Large intestine (tissue), 3 donors: ENCODE measurements around the gene HSPB6. TPM values are rescaled to one million over a fixed set of nuclear protein-coding genes. Genes with fewer than 3 reads are reported as not detected.

Experiments
- DNase-seq, 2 donors: peaks; one replicate each; pipeline versions ENCODE4 v3.0.0 to v3.0.0-alpha.2; 2013
- H3K27ac ChIP-seq: one replicate; pipeline ENCODE4 v1.5.1; 2013; ENCODE audit warnings: low read length
- H3K27me3 ChIP-seq: 2 replicates; pipeline ENCODE4 v1.6.1; 2013; ENCODE audit warnings: low read length; ENCODE audit not compliant: control insufficient read depth, insufficient read depth
- H3K36me3 ChIP-seq: 2 replicates; pipeline ENCODE4 v1.6.1; 2013; ENCODE audit warnings: low read length; ENCODE audit not compliant: control insufficient read depth, insufficient read depth
- H3K4me1 ChIP-seq: one replicate; pipeline ENCODE4 v1.6.1; 2013; ENCODE audit warnings: low read length; ENCODE audit not compliant: control insufficient read depth, insufficient read depth
- H3K4me3 ChIP-seq: one replicate; pipeline ENCODE4 v1.5.1; 2013; ENCODE audit warnings: low read length
- H3K9me3 ChIP-seq: one replicate; pipeline ENCODE4 v1.6.1; 2013; ENCODE audit warnings: mild to moderate bottlenecking, low read depth, low read length, moderate library complexity; ENCODE audit not compliant: control insufficient read depth
- WGBS: methylation state at CpG from one replicate; pipeline ENCODE4 v1.1.5; 2013; ENCODE audit warnings: low lambda C conversion rate; ENCODE audit not compliant: insufficient coverage; 5-methylcytosine and 5-hydroxymethylcytosine counted together
- polyA plus RNA-seq: library from polyadenylated mRNA; unstranded; fragments of 120-200 nt; gene quantifications from one replicate; pipeline ENCODE4 v1.2.1, GENCODE V29; 2013

The HSPB6 gene
- polyA plus RNA-seq, 1 donor: 50.2 TPM

- no CpG with 5 or more reads among the region's 20 CpGs for WGBS
- no peak for DNase-seq
- Histone ChIP-seq H3K36me3 (peaks cover 19% of the 10 kb centered on the region), H3K27me3 (peaks cover 23% of the 10 kb centered on the region), H3K4me1 (peaks cover 27% of the 10 kb centered on the region), H3K9me3 (no peaks in the 10 kb centered on the region), H3K4me3 (no peak overlapping the region), H3K27ac (no peak overlapping the region)
Measured at GRCh38 chr19:35753634-35754369, 3.0 kb downstream of the HSPB6 start.

GRCh38 chr19:35752746-35753350 lies 4.0 kb downstream of the HSPB6 start:
- Histone ChIP-seq H3K4me1 (peaks cover 29% of the 10 kb centered on the region), H3K9me3 (no peaks in the 10 kb centered on the region), H3K4me3 (no peak overlapping the region), H3K27ac (no peak overlapping the region), H3K36me3 (peaks cover 19% of the 10 kb centered on the region), H3K27me3 (peaks cover 23% of the 10 kb centered on the region)
- no peak for DNase-seq
- WGBS: no CpG with 5 or more reads among the region's 20 CpGs

DNA sequence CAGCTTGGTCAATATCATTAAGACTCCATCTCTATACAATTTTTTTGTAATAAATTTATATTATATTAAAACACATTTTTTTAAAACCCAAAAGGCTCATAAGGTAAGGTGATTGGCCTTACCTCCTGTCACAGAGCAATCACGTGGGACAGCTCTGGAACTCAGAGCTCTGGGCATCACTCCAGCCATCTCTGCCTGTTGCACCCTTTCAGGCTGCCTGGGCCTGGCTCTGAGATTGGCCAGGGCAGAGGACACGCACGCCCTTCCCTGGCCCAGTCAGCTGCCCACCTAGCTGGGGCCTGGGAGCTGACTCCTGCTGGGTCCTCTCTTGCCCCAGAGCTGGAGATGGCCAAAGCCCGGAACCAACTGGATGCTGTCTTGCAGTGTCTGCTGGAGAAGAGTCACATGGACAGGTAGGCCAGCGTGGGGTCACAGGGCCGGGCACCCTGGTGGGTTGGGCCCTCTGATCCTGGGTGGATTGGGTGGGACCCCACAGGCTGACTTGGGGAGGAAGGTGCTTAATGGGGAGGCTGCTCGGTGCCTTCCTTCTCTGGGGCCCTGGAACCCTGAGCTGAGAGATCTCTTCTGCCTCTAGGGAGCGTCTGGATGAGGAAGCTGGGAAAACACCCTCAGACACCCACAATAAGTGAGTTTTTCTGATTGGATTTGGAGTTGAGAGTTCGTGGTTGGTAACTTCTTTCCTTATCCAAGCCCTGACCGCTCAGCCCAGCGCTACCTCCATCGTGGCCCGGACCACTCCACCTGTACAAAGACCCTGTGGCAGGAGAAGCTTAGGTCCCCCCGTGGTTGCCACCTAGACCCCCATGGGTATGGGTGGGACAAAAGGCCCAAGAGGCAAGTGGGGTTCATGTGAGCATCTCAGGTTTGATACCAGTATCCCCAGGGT lies 4.7 kb downstream of the HSPB6 start:
- peaks cover 27% of the 10 kb centered on the region for H3K4me1 ChIP-seq
- no peaks in the 10 kb centered on the region for H3K9me3 ChIP-seq
- no CpG with 5 or more reads among the region's 14 CpGs for WGBS
- no peak overlapping the region for H3K4me3 ChIP-seq
- H3K27ac ChIP-seq: no peak overlapping the region
- DNase-seq: no peak
- H3K27me3 ChIP-seq: peaks cover 21% of the 10 kb centered on the region
- H3K36me3 ChIP-seq: peaks cover 19% of the 10 kb centered on the region

- Histone ChIP-seq H3K27ac (no peak overlapping the region), H3K27me3 (peaks cover 2% of the 10 kb centered on the region), H3K36me3 (peaks cover 19% of the 10 kb centered on the region), H3K4me1 (peaks cover 16% of the 10 kb centered on the region), H3K9me3 (no peaks in the 10 kb centered on the region), H3K4me3 (no peak overlapping the region)
- no peak for DNase-seq
- WGBS: no CpG with 5 or more reads among the region's 5 CpGs
Measured at GRCh38 chr19:35750167-35750566, 6.7 kb downstream of the HSPB6 start.

DNA sequence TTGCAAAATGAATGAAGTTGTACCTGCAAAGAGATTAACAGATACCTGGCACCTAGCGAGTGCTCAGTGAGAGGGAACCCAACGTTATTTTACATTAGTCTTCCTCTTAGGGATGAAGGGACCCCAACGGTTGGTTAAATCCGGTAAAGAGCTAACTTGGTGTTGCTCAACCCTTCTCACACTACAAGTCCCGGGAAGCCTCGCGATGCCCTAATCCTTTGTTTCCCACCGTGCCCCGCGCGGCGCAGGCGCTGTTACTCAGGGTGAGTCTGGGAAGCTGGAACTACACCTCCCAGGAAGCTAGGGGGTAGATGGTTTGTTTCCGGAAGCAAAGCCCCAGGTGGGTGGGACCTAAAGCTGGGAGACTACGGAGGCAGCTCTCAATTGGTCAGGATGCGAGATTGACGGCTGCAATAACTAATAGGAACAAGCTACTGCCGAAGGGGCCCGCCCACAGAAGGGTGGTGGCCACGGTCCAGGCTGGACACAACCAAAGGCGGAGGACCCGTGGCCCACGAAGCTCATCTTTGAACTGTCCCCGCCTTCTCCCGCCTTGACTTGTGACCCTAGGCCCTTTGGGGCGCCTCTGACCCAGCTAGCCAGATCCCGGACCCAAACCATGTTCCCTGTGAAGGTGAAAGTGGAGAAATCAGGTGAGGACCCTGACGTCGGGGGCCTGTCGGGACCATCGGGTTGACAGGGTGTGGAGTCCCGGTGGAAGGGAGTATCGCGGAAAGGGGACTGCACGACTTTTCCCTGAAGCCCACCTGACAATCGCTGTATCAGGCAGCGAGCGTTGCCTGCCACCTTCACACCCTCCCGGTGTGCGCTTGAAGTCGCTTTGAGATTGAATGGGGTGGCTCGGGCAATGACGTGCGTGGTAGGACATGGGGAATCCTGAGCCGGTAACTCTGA lies 8.5 kb downstream of the HSPB6 start, which contains the start of gene LIN37:
TSS of gene LIN37 (plus strand) at position 471 of the 915 bp plus-strand sequence. CDS start at position 620, 149 bp downstream.
- WGBS: no CpG with 5 or more reads among the region's 45 CpGs
- Histone ChIP-seq H3K9me3 (no peaks in the 10 kb centered on the region), H3K27me3 (no peaks in the 10 kb centered on the region), H3K27ac (no peak within 1 kb of the TSS), H3K4me3 (peak within 1 kb of the TSS; percentile 91), H3K4me1 (peaks cover 20% of the 10 kb centered on the region), H3K36me3 (peaks cover 15% of the 10 kb centered on the region)
- DNase-seq: peak; percentile 99

DNA sequence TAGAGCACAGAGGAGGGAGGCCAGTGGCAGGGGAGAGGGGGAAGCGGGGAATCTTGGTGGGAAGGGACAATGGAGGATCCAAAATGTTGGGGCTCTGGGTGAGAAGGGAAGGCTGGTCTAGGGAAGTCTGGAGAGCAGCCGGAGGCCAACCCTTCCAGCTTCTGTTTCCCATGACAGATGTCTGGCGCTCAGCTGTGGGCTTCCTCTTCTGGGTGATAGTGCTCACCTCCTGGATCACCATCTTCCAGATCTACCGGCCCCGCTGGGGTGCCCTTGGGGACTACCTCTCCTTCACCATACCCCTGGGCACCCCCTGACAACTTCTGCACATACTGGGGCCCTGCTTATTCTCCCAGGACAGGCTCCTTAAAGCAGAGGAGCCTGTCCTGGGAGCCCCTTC lies 10.3 kb downstream of the HSPB6 start:
- H3K36me3 ChIP-seq: peaks cover 3% of the 10 kb centered on the region
- WGBS: no CpG with 5 or more reads among the region's 5 CpGs
- H3K4me3 ChIP-seq: peak overlapping the region; percentile 90
- no peaks in the 10 kb centered on the region for H3K9me3 ChIP-seq
- H3K27me3 ChIP-seq: no peaks in the 10 kb centered on the region
- H3K27ac ChIP-seq: no peak overlapping the region
- no peak for DNase-seq
- H3K4me1 ChIP-seq: peaks cover 20% of the 10 kb centered on the region

DNA sequence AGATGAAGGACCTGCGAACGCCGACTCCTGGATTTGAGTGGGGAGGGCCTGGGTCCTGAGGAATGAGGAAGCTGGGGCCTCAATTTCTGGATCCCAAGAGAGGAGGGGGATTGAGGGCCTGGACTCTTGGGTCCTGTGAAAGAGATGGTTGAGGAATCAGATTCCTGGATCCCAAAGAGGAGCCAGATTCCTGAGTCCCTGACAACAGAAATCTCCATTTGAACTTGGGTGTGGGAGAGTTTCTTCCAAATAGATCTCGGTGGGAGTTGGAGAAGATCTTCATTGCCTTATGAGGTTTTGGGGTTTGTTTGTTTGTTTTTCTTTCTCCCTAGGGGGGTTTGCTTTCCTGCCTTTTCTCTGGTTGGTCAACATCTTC lies 10.8 kb downstream of the HSPB6 start:
- no peaks in the 10 kb centered on the region for H3K9me3 ChIP-seq
- H3K4me1 ChIP-seq: peaks cover 21% of the 10 kb centered on the region
- H3K27me3 ChIP-seq: no peaks in the 10 kb centered on the region
- peak overlapping the region; percentile 74 for H3K27ac ChIP-seq
- peaks cover 3% of the 10 kb centered on the region for H3K36me3 ChIP-seq
- WGBS: no CpG with 5 or more reads among the region's 4 CpGs
- DNase-seq: no peak
- H3K4me3 ChIP-seq: peak overlapping the region; percentile 90

DNA sequence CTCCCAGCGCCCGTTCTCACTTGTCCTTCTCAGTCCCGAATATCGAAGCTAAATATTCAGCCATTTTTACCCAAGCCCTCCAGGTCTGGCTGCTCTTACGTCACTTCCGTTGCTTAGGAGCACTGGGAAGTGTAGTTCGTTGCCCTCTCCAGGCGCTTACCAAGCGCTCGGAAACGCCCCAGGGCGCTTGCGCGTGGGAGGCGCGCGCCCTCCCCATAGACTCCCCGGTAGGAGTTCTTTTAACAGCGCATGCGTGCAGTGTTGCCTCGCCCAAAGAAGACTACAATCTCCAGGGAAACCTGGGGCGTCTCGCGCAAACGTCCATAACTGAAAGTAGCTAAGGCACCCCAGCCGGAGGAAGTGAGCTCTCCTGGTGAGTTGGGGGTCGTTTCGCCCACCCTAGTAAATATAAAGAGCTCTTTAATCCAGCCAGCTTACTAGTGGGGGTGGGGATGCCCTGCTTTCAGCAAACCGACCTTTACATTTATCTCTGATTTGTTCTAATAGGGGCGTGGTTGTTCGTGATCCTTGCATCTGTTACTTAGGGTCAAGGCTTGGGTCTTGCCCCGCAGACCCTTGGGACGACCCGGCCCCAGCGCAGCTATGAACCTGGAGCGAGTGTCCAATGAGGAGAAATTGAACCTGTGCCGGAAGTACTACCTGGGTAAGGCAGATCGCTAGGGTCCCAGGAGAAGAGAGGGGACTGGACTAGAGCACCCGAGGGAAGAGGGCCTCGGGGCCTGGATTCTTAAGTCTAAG lies 11.3 kb downstream of the HSPB6 start, which contains the start of the genes PSENEN and U2AF1L4:
TSS of gene PSENEN (plus strand) at position 324 of the 759 bp plus-strand sequence. CDS start at position 604, 280 bp downstream.
TSS of gene U2AF1L4 (minus strand) at position 91 of the 759 bp plus-strand sequence. CDS start at position 64, 27 bp downstream.
- WGBS: no CpG with 5 or more reads among the region's 40 CpGs
- H3K4me1 ChIP-seq: peaks cover 25% of the 10 kb centered on the region

More for the DNA sequence above, 11.3 kb downstream of the HSPB6 start, which contains the start of the genes PSENEN and U2AF1L4:
- Histone ChIP-seq H3K9me3 (no peaks in the 10 kb centered on the region), H3K27me3 (no peaks in the 10 kb centered on the region), H3K36me3 (peaks cover 3% of the 10 kb centered on the region), H3K27ac (peak within 1 kb of the TSS; percentile 96), H3K4me3 (peak within 1 kb of the TSS; percentile 90)
- peak; percentile 100 for DNase-seq
